Osteocyte (in vitro differentiated cells): ENCODE measurements around the gene RETREG2. TPM values are rescaled to one million over a fixed set of nuclear protein-coding genes. Genes with fewer than 3 reads are reported as not detected.

Experiments used
- DNase-seq: peaks from one replicate; pipeline ENCODE4 v3.0.0; 2021; ENCODE audit warnings: mixed read lengths; ENCODE audit not compliant: unreplicated experiment; ENCODE audit errors: extremely low spot score
- H3K27ac Mint-ChIP-seq: one replicate; pipeline ENCODE4 v1.8.0; 2021; ENCODE audit warnings: mild to moderate bottlenecking, mixed read lengths; ENCODE audit not compliant: unreplicated experiment
- H3K27me3 Mint-ChIP-seq: one replicate; pipeline ENCODE4 v1.8.0; 2021; ENCODE audit warnings: mixed read lengths; ENCODE audit not compliant: unreplicated experiment
- H3K36me3 Mint-ChIP-seq: one replicate; pipeline ENCODE4 v1.8.0; 2021; ENCODE audit warnings: mixed read lengths; ENCODE audit not compliant: unreplicated experiment
- H3K4me1 Mint-ChIP-seq: one replicate; pipeline ENCODE4 v1.8.0; 2021; ENCODE audit warnings: mixed read lengths; ENCODE audit not compliant: unreplicated experiment
- H3K4me3 Mint-ChIP-seq: one replicate; pipeline ENCODE4 v1.8.0; 2021; ENCODE audit warnings: mild to moderate bottlenecking, moderate library complexity, mixed read lengths; ENCODE audit not compliant: unreplicated experiment
- H3K9me3 Mint-ChIP-seq: one replicate; pipeline ENCODE4 v1.8.0; 2021; ENCODE audit warnings: mixed read lengths; ENCODE audit not compliant: unreplicated experiment
- total RNA-seq: library from RNA; stranded (reverse); gene quantifications from 2 replicates; pipeline ENCODE4 v1.2.1, GENCODE V29; 2021
- TF ChIP-seq, protein P1 (sequence below): fragments of 200-600 bp; sonication (generic); IDR thresholded peaks from 2 replicates; pipeline ENCODE4 v1.5.0; 2021; ENCODE audit warnings: antibody characterized with exemption, mild to moderate bottlenecking, moderate library complexity

RETREG2 gene
- total RNA-seq, 1 donor from 2014 or later, result 101 TPM

DNA sequence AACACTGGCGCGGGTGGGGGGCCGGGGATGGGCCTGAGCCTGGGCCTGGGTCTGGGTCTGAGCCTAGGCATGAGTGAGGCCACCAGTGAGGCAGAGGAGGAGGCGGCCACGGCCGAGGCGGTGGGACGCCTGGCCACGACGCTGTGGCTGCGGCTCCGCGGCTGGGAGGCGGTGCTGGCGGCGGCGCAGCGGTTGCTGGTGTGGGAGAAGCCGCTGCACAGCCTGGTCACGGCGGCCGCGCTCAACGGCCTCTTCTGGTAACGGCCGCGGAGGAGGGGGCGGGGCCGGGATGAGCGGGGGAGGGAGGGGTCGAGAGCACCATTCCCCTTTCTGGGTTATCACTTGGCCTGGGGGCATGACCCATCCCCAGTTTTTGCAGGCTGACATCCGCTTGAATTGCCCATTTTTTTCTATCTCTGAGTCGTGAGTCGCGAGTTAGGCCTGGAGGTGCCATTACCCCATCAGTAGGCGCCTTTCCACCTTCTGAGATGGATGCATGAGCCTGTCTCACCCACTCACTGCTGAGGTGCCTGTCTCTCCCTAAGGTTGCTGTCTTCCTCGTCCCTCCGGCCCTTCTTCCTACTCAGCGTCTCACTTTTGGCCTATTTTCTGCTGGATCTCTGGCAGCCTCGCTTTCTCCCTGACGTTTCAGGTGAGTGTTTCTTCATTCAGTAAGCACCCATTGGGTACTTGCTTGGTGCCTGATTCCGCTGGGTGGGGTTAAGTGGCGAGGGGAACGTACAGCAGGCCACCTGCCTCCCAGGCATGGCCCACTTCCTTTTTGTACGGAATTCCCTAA, 501 bp downstream of the RETREG2 start:
- Mint-ChIP-seq H3K27me3 (no peaks in the 10 kb centered on the region), H3K4me3 (peak overlapping the region; percentile 80), H3K36me3 (peaks cover 33% of the 10 kb centered on the region), H3K9me3 (no peaks in the 10 kb centered on the region), H3K27ac (peak overlapping the region; percentile 67), H3K4me1 (peaks cover 24% of the 10 kb centered on the region)
- no peak for DNase-seq
- TF ChIP-seq, protein P1, sequence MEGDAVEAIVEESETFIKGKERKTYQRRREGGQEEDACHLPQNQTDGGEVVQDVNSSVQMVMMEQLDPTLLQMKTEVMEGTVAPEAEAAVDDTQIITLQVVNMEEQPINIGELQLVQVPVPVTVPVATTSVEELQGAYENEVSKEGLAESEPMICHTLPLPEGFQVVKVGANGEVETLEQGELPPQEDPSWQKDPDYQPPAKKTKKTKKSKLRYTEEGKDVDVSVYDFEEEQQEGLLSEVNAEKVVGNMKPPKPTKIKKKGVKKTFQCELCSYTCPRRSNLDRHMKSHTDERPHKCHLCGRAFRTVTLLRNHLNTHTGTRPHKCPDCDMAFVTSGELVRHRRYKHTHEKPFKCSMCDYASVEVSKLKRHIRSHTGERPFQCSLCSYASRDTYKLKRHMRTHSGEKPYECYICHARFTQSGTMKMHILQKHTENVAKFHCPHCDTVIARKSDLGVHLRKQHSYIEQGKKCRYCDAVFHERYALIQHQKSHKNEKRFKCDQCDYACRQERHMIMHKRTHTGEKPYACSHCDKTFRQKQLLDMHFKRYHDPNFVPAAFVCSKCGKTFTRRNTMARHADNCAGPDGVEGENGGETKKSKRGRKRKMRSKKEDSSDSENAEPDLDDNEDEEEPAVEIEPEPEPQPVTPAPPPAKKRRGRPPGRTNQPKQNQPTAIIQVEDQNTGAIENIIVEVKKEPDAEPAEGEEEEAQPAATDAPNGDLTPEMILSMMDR, result no peak

DNA sequence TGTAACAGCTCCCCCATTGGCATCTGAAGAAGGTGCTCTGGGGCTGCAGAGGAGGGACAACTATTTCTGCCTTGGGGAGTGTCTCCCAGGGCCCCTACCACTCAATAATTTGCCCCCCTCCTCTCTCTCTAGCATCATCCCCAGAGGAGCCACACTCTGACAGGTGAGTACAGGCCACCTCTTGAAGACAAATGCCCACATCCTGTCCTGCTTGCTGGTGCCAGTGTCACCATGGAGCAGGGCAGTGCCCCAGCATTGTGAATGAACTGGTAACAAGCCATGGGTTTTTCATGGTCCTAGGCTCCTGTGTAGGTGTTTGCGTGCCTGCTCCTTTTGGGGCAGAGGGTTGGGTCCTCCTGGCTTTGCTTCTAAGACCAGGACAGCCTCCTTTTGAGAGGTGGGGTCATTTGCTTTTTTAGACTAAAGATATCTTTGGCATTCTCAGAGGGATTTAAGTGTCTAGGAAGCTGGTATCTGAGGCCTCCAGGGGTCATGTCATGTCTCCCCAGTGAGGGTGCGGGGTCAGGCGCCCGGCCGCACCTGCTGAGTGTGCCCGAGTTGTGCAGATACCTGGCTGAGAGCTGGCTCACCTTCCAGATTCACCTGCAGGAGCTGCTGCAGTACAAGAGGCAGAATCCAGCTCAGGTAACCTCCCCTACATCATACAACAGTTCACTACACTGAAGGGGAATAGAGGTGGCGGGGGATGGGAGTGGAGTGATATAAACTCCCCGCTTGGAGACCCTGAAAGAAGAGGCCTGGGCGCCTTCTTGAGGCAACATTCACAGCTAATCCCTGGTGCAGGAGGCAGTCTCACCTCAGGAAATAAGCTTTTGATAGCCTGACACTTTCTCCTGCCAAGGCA, 1.8 kb downstream of the RETREG2 start:
- TF ChIP-seq, protein P1, result no peak
- peaks cover 22% of the 10 kb centered on the region for H3K4me1 Mint-ChIP-seq
- H3K4me3 Mint-ChIP-seq, result peak overlapping the region; percentile 80
- peaks cover 29% of the 10 kb centered on the region for H3K36me3 Mint-ChIP-seq
- no peak for DNase-seq
- H3K9me3 Mint-ChIP-seq, result no peaks in the 10 kb centered on the region
- no peaks in the 10 kb centered on the region for H3K27me3 Mint-ChIP-seq
- H3K27ac Mint-ChIP-seq, result no peak overlapping the region

DNA sequence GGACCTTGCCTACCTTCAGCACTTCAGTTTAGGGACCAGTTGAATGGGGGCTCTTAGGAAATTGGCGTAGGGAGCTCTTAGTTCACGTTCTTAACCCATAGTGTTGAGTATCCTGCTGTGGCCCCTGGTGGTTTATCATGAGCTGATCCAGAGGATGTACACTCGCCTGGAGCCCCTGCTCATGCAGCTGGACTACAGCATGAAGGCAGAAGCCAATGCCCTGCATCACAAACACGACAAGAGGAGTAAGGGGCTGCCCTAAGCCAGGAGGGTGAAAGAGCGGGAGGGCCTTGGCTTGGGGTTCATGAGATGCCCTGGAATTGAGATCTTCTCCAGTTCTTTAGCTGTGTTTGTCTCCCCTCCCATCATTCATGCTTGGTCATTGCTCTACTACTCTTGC, 2.9 kb downstream of the RETREG2 start:
- no peak for DNase-seq
- no peak overlapping the region for H3K27ac Mint-ChIP-seq
- H3K4me3 Mint-ChIP-seq, result no peak overlapping the region
- H3K36me3 Mint-ChIP-seq, result peaks cover 35% of the 10 kb centered on the region
- peaks cover 15% of the 10 kb centered on the region for H3K4me1 Mint-ChIP-seq
- H3K9me3 Mint-ChIP-seq, result no peaks in the 10 kb centered on the region
- no peaks in the 10 kb centered on the region for H3K27me3 Mint-ChIP-seq
- TF ChIP-seq, protein P1, result no peak

DNA sequence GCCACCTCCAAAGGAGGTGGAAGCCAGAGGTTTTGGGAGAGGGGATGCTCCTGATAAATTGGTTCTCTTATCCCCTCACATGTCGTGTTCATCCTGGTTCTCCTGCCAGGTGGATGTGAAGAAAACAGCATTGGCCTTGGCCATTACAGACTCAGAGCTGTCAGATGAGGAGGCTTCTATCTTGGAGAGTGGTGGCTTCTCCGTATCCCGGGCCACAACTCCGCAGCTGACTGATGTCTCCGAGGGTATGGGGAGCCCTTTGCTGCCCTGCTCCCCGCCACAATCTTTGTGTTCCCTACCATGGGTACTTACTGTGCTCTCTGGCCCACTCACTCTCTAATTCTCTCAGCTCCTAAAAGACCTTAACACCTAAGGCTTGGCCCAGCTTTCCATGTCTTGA, 3.5 kb downstream of the RETREG2 start:
- Mint-ChIP-seq H3K9me3 (no peaks in the 10 kb centered on the region), H3K4me3 (no peak overlapping the region), H3K27me3 (no peaks in the 10 kb centered on the region), H3K27ac (no peak overlapping the region), H3K36me3 (peaks cover 35% of the 10 kb centered on the region), H3K4me1 (peaks cover 13% of the 10 kb centered on the region)
- no peak for DNase-seq
- TF ChIP-seq, protein P1, result no peak
